ENCODE measurements around the gene SHB.
"Not testable (repeated sequence)": the region's sequence is repeated elsewhere in the genome, so short reads cannot be mapped to it uniquely, and the experiment has no call there.

The SHB gene

DNA sequence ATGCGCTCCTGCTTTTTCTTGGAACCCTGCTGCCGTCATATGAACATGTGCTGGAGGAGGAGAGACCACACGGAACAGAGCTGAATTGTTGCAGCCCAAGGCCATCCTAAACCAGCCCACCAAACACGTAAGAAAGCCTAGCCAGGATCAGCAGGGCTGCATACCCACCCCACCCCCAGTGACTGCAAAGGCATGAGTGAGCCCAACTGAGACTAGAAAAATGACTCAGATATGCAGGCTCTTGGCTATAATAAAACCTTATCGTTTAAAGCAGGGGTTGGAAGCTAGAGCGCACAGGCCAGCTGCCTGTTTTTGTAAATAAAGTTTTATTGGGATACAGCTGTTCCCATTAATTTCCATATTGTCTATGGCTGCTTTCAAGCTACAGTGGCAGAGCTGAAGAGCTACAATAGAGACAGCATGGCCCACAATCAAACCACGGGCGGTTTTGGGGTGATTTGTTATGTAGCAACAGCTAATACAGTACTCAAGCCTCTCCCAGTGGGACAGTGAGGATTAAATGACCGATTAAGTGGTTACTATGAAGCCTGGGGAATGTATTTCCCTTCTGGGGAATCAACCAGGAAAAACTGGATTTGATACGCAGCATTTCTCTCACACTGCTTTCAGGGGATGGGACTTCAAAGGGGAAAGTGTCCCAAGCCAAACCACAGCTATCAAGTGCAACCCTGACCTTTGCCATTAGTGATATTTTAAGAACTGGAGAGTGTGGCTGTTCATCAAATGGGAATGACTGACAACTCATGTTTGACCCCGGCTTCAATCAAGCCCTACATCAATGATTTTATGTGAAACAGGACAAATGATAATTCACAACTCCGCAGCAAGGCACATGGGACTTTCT, 6.3 kb downstream of the SHB start:
- DNase-seq = no peak

DNA sequence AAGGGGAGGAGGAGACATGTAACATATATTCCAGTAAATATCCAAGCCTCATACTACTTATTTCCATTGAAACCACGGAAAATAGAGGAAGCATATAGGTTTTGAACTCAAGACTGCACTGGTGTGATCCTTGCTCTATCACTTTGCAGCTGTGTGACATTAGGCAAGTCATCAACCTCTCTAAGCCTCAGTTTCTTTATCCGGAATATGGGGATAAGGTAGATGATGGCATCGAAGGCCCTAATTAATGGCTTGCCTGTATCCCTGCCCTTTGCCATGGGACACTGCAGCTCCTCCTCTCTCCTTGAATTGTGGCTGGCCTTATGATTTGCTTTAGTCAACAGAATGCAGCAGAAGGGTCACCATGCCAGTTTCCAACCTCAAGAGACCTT, 6.9 kb downstream of the SHB start:
- no peak for DNase-seq

DNA sequence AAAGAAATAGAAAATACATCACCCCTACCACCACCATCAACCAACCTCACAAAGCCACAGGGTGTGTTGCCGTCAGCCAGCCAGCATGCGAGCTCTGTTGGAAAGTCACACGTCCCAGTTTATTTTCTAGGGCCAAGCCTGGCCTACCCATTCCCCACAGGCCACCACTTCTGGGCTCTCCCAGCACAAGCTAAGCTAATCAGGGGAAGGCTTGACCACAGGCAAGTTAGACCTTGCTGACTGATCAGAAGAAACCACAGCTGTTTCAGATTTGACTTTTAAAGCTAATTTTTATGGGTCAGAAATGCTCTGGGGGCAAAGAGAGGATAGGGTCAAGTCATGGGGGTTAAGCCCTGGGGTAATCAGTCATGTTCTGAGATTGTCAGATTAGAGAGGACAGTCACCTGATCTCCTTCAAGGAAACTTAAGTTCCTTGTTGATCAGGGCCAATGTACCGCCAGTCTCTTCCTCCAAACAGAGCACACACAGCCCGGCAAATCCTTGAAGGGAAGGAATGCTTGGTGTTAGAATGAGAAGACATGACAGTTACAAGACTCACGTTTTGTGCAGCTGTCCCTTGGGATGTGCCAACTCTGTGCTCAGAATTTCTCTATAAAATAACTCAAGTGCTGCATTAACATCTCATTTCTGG, 7.6 kb downstream of the SHB start:
- no peak for DNase-seq

DNA sequence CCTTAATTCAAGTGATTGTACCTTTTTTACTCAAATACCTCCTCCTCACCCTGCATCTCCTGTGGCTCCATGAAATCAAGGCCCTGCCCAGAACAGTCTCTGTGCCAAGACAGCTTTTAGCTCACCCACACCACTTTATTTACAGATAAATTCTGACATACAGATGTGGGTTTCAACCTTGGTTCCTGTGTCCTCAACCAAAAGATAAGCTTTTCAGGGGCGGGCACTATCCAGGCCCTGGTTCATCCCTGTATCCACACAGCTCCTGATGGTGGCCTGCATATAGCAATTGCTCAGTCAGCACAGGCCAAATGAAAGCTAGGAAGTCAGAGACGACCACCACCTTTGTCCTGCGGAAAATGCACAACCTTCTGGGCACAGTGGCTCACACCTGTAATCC, 8.3 kb downstream of the SHB start:
- DNase-seq = no peak

DNA sequence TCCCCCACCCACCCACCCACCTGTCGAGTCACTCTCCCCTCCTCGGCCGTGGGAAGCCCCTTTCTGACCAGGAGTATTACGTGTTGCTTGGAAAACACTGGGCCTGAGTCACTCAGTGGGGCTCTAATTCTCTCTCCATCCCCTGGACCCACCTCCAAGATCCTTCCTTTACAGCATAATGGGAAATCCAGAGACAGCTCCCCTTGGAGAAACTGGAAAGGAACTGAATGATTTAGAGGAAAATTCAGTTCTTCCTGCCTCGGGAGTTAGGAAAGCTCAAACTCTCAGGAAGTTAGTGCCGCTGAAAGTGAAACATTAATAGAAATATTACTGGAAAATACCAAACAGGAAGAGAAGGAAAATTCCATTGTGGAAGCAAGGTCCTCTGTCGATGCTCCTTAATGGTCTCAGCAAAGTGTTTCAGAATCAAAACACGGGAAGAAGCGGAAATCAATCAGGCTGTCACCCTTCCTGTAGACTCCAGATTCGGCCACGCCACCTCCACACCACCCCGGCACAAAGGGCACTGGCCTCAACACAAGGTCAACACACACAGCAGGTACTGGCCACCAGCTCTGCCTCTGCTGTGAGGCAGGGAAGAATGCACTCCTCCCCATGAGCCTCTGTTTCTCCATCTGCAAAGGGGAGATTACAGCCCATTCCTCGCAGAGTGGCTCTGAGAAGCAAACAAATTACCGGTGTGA, 9.6 kb downstream of the SHB start:
- no peak for DNase-seq

DNA sequence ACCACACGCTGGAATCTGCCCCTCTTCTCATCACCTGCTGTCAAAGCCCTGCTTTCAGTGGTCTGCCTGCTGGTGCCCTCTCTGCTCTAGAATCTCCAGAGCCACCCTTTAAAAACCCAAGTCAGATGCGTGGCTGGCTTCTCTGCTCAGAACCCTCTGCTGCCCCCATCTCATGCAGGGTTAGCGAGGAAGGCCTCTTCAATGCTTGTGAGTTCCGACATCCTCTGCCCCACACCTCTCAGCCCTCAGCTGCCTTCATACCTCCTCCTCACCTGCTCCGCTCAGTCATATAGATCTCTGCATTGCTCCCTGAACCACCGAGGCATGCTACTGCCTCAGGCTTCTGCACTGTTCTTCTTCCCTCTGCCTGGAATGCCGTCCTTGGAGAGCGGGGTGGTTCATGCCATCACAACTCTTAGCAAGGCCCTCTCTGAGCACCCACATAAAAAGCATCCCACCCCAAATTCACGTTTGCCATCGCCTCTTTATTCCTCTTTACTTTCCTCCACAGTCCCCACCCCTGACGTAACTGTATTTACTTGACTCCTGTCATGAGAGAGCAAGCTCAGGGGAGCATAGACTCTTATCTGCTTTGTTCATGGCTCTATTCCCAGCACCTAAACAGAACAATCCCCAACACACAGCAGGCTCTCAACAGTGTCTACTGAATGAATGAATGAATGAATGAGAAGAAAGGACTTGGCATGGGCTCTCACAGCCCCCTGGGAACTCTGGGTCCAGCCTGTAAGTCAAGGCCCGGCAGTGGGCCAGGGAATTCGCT, 10.4 kb downstream of the SHB start:
- no peak for DNase-seq

DNA sequence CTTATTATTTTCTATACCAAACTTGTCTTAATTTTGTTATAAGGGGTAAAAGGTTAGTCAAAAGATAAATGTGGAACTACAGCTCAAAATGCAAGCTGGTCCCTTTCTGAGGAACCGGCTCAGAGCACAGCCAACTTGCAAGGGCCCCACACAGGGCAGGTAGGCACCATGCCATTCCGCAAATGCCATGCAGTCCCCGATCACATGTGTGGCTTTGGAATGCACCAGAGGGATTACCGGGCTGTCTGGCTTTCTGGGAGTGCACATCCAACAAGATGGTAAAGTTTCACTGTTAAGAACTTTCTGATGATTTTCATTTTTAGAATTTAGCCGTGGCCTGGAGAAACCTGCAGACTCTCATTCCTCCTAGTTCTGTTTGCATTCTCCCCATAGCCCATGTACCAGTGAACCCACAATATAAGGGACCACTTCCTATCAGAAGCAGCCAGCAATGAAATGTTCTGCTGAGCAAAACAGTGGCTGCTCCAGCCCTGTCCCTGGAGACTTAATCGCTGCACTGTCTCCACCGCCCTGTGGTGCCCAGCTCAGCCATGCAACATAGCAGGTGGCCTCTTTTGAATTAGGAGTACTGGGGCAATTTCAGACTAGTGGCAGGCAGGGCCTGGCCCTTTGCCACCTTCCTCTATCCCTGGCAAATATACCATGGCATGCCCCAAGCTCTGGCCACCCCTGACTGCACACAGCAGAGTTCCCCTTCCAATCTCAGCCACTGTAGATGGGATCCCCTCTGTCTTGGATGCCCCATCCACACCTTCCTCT, 11.4 kb downstream of the SHB start:
- no peak for DNase-seq

DNA sequence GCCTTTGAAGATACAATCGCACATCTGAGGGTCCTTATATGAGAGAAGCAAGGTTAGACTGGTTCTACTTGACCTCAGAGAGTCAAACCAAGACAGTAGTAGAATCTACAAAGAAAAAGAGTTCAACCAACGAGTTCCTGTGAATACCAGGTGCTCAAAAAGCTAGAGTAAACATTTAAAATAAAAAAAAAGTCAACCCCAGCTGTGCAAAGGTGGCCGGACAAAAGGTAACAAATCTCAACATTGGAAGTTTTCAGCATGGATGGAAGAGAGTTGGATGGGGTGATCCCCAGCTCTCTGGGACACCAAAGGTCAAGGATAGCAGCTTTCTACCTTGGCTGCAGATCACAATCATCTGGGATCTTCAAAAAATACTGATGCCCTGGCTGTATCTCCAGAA, 14.4 kb downstream of the SHB start:
- DNase-seq = no peak

DNA sequence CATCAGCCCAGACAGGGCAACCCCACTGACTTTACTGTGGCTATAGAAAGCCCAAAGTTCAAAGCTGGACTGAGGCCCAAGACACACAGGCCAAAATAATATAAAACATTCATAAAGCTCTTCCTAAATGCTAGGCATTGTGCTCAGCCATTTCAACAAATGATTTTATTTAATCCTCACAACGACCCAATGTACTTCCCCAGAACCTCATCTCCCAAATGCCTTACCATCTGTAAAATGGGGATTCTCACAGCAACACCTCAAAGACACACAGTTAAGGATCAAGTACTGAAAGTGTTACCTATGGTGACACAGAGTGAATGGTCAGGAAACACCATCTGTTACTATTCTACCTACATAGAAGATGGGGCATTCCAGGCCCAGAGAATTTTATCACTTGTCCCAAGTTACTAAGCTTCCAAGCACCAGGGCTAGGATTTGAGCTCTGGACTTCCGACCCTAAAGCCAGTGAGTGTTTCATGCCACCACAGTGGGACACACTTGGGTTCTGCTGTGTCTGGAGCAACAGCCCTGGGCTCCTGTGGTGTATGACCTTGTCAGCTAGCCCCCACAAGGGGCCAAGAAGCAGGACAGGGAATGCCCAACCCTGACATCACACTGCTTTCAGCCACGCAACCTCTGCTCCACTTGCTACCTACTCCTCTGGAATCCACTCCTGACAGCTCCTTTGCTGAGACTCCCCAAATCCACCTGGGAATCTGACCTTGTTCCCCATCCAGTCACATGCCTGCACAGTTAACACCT, 15.1 kb downstream of the SHB start:
- DNase-seq = no peak

DNA sequence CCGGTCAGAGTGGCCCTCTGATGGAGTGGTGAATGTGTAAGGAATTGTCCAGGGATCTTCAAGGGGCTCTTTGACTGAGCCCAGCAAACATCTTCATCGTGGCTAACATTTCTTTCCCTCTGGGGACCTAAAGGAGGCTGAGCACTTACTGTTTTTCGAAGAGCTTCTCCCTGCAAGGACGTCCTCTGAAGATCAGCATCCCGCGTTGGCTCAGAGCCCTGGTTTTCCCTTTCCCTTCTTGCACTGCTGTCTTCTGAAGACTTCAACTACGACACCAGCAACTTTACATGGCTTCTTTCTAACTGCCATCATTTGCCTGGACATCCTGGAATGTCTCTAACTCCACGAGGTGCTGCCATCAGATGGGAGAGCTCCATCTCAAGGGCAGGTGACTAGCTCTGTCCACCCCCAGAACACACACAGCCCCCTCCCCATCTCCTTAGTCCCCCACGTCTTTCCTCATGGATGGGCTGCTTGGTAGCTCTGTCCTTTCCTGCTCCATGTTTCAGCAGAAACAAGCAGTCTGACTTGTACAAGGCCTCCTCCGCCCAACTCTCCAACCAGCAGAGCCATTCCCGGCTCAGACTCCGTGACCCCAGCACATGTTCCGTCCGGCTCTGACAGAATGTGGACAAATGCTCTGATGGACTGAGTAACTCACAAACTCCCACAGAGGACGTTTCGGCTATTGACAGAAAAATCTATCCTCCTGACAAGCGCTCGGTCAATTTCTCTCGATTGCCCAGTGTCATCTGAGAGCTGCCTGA, 17.1 kb downstream of the SHB start:
- DNase-seq = no peak

DNA sequence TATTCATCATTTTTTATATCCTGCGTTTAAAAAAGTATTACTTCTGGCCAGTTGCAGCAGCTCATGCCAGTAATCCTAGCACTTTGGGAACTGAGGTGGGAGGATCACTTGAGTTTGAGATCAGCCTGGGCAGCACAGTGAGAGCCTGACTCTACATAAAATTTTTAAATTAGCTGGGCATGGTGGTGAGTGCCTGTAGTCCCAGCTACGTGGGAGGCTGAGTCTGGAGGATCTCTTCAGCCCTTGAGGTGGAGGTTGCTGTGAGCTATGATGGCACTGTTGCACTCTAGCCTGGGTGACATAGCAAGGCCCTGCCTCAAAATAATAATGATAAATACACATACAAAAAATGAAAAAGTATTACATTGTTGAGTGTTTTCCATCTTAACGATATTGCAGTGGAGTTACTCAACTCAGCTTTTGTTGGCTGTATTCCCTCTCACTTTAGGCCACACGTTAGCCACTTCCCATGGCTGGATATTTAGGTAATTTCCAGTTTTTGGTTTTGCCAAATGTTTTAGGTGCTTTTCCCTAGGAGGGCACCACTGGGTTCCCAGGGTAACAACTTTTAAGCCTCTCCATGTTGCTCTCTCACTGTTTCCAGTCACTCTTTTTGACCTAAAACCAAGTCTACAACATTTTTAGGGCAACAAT, 20.6 kb downstream of the SHB start:
- no peak for DNase-seq

DNA sequence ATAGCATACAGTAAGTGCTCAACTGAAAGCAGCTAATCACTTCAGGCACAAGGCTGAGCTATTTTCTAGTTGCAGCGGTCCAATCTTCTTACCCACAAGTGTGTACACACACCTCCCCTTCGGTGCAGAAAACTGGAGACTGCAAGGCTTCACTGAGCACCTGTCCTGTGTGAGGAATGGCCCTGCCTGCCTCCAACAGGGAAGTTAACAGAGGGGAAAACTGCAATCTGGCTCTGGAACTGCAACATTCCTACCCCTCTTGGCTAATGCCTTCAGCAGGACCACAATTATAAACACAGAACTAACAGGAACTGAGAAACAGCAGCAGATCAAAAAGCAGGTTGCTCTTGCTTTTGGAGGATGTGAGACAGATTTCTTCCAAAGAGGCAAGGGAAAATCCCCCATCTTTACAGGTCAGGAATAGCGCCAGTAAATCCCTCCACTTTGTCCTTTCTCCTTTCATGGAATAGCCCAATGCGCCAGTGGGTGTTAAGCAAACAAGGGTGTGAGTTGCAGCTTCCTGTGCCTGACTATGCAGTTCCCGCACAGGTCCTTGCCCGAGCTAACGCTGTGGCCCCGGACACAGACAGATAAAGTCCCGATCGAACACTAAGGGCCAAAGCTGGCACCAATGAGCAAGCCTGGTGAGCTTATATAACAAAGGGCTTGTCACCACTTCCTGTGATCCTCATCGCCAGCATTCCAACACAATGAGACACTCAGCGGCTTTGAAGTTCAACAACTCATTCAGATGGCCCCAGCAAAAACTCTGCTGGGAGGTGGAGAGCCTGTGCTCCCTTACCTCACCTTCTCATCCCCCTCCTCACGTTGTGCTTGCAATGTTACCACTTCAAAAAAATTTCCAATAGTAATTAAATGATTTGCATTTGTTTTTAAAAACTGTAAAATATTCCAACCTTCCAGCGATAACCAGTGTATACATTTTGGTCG, 21.5 kb downstream of the SHB start:
- no peak for DNase-seq

DNA sequence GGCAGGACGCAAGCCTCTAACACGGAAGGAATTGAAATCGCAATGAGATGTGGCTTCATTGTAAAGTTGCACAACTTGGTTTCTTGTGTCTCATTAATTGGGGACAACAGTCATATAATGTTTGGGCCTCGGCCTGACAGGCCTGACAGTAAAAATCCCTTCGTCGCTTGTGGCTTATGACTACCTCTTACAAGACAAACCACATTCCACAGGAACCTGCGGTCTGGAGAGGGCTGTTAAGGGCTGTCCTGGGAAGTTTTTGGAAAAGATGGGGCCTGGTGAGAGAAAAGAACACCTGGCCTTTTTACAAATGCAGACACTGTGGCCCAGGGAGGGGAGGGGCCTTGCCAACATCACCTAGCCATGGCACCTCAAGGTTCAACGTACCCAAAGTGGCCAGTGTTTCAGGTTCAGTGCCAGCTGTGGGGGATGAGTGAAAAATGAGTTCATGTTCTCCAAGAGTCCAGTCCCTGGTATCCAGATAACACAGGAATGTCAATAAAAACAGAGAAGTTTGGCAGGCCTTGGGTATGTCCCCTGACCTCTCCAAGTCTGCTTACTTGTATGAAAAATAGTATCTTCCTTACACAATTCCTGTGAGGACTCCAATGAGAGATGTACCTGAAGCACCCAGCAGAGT, 22.2 kb downstream of the SHB start:
- DNase-seq = no peak

DNA sequence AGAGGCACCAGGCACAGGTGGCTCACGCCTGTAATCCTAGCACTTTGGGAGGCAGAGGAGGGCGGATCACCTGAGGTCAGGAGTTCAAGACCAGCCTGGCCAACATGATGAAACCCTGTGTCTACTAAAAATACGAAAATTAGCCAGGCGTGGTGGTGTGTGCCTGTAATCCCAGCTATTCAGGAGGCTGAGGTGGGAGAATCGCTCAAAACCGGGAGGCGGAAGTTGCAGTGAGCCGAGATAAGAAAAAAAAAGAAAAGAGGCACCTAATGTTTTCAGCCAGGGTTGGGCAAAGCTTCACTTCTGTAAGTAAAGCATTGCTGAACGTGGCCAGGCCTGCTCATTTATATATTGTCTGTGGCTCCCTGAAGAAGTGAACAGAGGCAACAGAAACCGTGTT, 23.1 kb downstream of the SHB start:
- not testable (repeated sequence) for DNase-seq

DNA sequence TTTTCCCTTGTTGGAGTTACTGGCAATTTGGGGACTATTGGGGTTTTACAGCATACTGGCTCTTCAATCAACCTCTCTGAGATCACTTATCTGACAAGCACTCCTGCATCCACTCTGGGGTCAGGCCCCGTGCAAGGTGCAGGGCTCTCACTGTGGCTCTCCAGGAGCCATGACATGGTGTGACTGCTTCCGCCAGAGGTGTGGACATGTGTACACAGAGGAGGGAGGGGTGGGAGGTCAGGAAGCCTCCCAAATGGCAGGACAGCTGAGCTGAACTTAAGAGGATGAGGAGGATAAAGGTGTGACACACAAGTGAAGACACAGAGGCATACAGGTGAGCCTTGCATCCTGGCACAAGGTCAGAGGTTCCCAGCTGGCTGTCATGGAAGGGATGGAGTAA, 24.3 kb downstream of the SHB start:
- DNase-seq = no peak

DNA sequence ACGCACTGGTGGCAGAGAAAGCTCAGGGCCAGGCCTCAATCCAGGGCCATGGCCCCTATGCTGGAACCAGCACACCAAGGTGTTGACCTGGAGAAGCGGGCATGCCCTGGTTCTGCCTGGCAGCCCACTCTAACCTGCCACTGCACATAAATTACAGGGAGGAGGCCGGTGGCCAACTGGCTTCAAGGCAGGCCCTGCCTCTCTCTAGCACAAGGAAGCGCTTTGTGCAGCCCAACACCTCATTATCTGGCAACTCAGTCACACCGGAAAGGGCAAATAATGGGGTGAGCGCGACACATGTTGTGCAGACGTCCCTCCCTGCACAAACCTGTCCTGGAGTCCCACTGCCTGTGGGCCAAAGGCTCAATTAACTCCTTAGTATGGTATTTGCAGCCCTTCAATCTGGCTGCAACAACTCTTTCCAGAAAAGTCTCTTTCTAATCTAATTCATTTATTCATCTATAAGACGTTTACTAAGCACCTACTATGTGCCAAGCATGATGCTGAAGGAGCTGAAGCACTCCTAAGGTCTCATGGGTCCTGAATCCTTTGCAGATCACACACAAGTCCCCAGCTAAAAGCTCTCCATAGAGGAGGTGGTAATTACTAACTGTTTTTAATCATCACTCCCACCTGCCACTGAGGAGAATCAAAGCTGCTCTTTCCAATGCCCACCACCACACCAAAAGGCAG, 24.9 kb downstream of the SHB start:
- no peak for DNase-seq

DNA sequence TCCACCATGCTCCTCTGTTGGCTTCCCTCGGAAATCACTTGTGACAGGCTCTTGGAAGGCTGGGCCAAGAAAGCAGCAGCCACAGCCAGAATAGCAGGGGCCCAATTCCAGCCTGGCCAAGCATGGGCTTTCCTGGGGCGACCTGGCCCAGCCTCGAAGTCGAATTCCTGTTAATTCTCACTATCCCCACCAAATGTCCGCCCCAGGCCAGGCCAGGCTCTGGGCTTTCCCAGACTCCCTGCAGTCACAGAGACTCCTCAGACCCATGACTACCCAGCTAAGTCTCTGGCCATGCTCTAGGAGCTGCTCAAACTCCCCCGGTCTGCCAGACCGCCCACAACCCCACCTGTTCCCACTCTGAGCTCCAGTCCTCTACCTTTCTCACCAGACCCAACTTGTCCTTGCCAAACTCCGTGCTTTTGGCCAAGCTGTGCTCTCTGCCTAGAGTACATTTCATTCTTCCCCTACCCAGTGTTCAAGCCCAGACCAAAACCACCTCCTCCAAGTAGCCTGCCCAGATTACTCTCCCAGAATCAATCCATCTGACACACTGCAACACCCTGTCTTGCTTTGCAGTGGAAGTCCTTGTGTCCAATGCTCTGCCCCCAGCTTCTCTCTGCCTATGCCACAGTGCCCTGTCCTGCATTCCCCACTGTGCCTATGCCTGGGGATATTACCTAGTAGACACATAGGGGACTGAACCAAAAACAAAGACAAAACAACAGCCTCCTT, 26.2 kb downstream of the SHB start:
- no peak for DNase-seq
